ENCODE measurements around the gene TRPV2.

DNA sequence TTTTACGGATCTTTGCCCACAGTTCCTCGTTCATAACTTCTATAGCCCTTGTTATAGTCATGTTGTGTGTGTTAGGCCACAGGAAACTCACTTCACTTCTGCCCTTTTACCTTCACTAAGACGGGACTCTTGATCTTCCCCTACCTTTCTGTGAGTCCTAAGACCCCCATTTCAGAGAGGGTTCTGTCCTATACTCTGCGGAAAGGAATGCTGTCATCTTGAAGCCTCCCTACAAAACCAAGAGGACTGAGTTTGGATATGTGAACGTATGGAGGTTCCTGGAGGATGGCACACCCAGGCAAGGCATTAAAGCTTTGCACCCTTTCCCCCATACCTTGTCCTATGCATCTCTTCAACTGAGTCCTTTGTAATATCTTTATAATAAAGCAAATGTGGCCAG is 30.8 kb upstream of the TRPV2 start:
- TF ChIP-seq POLR2A (IDR thresholded peaks at IDR 0.05) (no peak), EP300 (IDR thresholded peaks at IDR 0.05) (no peak)
- TF ChIP-seq, protein P1, sequence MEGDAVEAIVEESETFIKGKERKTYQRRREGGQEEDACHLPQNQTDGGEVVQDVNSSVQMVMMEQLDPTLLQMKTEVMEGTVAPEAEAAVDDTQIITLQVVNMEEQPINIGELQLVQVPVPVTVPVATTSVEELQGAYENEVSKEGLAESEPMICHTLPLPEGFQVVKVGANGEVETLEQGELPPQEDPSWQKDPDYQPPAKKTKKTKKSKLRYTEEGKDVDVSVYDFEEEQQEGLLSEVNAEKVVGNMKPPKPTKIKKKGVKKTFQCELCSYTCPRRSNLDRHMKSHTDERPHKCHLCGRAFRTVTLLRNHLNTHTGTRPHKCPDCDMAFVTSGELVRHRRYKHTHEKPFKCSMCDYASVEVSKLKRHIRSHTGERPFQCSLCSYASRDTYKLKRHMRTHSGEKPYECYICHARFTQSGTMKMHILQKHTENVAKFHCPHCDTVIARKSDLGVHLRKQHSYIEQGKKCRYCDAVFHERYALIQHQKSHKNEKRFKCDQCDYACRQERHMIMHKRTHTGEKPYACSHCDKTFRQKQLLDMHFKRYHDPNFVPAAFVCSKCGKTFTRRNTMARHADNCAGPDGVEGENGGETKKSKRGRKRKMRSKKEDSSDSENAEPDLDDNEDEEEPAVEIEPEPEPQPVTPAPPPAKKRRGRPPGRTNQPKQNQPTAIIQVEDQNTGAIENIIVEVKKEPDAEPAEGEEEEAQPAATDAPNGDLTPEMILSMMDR (IDR thresholded peaks at IDR 0.05), result no peak
